Muscle of leg (tissue), 11 donors: ENCODE data around the gene INTS1. TPM values are rescaled to one million over a fixed set of nuclear protein-coding genes. Genes with fewer than 3 reads are reported as not detected.
"Not testable (repeated sequence)": the region's sequence is repeated elsewhere in the genome, so short reads cannot be mapped to it uniquely, and the experiment has no call there.

Source experiments
- DNase-seq: peaks from one replicate; pipeline ENCODE4 v3.0.0; 2013
- H3K27ac ChIP-seq: one replicate; pipeline ENCODE4 v1.5.1; 2013; ENCODE audit warnings: mild to moderate bottlenecking, low read length, control low read depth
- H3K27me3 ChIP-seq: one replicate; pipeline ENCODE4 v1.6.1; 2013; ENCODE audit warnings: low read length; ENCODE audit not compliant: control insufficient read depth, insufficient read depth
- H3K36me3 ChIP-seq: one replicate; pipeline ENCODE4 v1.6.1; 2013; ENCODE audit warnings: low read length; ENCODE audit not compliant: control insufficient read depth, insufficient read depth
- H3K4me1 ChIP-seq: one replicate; pipeline ENCODE4 v1.6.1; 2013; ENCODE audit warnings: low read length; ENCODE audit not compliant: control insufficient read depth, insufficient read depth
- H3K4me3 ChIP-seq: one replicate; pipeline ENCODE4 v1.5.1; 2013; ENCODE audit warnings: low read length, control low read depth
- H3K9me3 ChIP-seq: replicated peaks from 2 replicates; pipeline ENCODE4 v1.6.1; 2013; ENCODE audit warnings: low read depth, low read length; ENCODE audit not compliant: control insufficient read depth
- WGBS: methylation state at CpG from one replicate; pipeline ENCODE4 v1.1.5; 2013; ENCODE audit warnings: missing lambda C conversion rate; ENCODE audit not compliant: insufficient coverage; 5-methylcytosine and 5-hydroxymethylcytosine counted together
- polyA plus RNA-seq, 8 donors: library from polyadenylated mRNA; unstranded; fragments of 120-200 nt; gene quantifications; one replicate each; pipeline versions ENCODE4 v1.2.1 to v1.2.3, GENCODE V29; 2013; ENCODE audit warnings: inconsistent platforms in 1 of 8, low replicate concordance in 1 of 8; ENCODE audit not compliant: insufficient read length in 8 of 8, insufficient read depth in 1 of 8
- total RNA-seq: library from RNA; stranded (reverse); fragments of 120-200 nt; gene quantifications from one replicate; pipeline ENCODE4 v1.2.4, GENCODE V29; 2013

The INTS1 gene
- total and polyA plus RNA-seq, 9 donors, result 16.7 to 63.4 (median 49.9) TPM

DNA sequence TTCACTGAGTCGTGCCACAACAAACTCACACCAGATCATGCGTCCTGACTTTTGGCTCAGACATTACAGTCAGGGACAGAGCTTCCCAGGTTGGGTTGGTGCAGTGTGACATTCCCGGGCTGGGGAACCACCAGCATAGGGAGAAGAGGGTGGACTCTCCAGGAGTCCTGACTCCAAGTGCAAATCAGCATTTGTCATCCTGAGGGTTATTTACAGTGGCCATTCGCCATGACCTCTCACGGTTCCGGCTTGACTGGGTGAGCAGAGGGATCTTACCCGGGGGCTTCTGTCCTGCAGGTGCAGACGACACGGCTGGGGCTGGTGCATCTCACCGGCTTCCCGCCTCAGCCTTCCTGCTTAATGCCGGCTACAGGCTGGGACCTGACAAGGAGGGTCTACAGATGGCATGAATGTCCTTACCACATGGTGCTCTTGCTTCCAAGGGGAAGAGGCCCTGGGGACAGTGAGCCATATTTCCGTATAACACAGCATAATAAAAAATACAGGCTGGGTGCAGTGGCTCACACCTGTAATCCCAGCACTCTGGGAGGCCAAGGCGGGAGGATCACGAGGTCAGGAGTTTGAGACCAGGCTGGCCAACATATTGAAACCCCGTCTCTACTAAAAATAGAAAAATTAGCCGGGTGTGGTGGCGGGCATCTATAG, 12.5 kb upstream of the INTS1 start:
- Histone ChIP-seq H3K27me3 (peaks cover 3% of the 10 kb centered on the region), H3K36me3 (no peaks in the 10 kb centered on the region), H3K4me3 (no peak overlapping the region), H3K9me3 (no peaks in the 10 kb centered on the region), H3K27ac (no peak overlapping the region), H3K4me1 (peaks cover 19% of the 10 kb centered on the region)
- 60% methylated on average over 12 of the region's 18 CpGs for WGBS
- DNase-seq, result no peak

- whole genome bisulfite sequencing, result 72% methylated on average over 12 of the region's 17 CpGs
Measured at GRCh38 chr7:1515509-1515967, 11.3 kb upstream of the INTS1 start.

DNA sequence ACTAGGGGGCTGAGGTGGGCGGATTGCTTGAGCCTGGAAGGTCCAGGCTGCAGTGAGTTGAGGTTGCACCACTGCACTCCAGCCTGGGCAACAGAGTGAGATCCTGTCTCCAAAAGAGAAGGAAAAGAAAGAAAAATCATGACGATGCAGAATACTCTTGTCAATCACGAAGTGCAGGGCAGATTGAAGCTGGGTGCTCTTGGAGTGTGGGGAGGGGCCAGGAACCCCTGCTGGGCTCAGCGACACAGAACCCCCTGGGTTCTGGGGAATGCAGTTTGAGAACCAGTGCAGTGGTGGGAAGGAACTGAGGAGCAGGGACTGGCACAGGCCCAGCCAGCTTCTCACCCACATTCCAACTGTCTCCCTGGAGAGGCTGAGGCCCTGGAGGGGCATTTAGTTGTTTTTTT, 10.8 kb upstream of the INTS1 start:
- no peak overlapping the region for H3K27ac ChIP-seq
- WGBS, result 55% methylated on average over 3 of the region's 4 CpGs

More at GRCh38 chr7:1515509-1515967, 11.3 kb upstream of the INTS1 start:
- H3K27ac ChIP-seq, H3K36me3 ChIP-seq, DNase-seq, H3K4me3 ChIP-seq, H3K9me3 ChIP-seq, H3K27me3 ChIP-seq: not testable (repeated sequence)
- H3K4me1 ChIP-seq, result peaks cover 24% of the 10 kb centered on the region

GRCh38 chr7:1514407-1514806, 10.2 kb upstream of the INTS1 start:
- H3K27ac ChIP-seq, result peak overlapping the region; percentile 96
- no peak for DNase-seq
- no peaks in the 10 kb centered on the region for H3K9me3 ChIP-seq
- H3K36me3 ChIP-seq, result no peaks in the 10 kb centered on the region
- peaks cover 3% of the 10 kb centered on the region for H3K27me3 ChIP-seq
- no peak overlapping the region for H3K4me3 ChIP-seq
- 80% methylated on average over 12 of the region's 12 CpGs for WGBS
- peaks cover 24% of the 10 kb centered on the region for H3K4me1 ChIP-seq

More for the DNA sequence above, 10.8 kb upstream of the INTS1 start:
- no peak overlapping the region for H3K4me3 ChIP-seq
- no peak for DNase-seq
- H3K9me3 ChIP-seq, result no peaks in the 10 kb centered on the region
- peaks cover 24% of the 10 kb centered on the region for H3K4me1 ChIP-seq
- peaks cover 3% of the 10 kb centered on the region for H3K27me3 ChIP-seq
- no peaks in the 10 kb centered on the region for H3K36me3 ChIP-seq

DNA sequence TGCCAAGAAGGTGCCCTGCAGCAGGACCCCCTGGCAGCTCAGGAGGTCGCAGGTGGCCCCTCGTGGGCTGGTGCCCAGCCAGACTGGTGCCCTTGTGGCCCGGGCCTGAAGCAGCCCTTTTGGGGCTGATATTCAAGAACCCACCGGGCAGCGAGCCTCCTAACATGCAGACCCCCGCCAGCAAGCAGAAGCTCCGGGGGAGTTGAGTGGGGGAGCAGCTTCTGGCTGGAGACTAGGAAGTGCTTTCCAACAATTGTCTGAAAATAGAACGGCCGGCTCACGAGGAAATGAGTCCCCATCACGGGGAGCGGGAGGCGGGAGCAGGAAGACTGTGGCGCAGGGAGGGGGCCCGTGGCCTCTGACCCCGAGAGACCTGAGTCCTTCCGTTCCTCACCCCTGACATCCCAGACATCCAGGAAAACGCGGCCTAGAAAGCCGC, 9.5 kb upstream of the INTS1 start:
- DNase-seq, result peak; percentile 79
- 20% methylated on average over 8 of the region's 20 CpGs for WGBS
- Histone ChIP-seq H3K4me3 (no peak overlapping the region), H3K27ac (peak overlapping the region; percentile 96), H3K27me3 (no peaks in the 10 kb centered on the region), H3K4me1 (peaks cover 24% of the 10 kb centered on the region), H3K36me3 (no peaks in the 10 kb centered on the region), H3K9me3 (no peaks in the 10 kb centered on the region)

DNA sequence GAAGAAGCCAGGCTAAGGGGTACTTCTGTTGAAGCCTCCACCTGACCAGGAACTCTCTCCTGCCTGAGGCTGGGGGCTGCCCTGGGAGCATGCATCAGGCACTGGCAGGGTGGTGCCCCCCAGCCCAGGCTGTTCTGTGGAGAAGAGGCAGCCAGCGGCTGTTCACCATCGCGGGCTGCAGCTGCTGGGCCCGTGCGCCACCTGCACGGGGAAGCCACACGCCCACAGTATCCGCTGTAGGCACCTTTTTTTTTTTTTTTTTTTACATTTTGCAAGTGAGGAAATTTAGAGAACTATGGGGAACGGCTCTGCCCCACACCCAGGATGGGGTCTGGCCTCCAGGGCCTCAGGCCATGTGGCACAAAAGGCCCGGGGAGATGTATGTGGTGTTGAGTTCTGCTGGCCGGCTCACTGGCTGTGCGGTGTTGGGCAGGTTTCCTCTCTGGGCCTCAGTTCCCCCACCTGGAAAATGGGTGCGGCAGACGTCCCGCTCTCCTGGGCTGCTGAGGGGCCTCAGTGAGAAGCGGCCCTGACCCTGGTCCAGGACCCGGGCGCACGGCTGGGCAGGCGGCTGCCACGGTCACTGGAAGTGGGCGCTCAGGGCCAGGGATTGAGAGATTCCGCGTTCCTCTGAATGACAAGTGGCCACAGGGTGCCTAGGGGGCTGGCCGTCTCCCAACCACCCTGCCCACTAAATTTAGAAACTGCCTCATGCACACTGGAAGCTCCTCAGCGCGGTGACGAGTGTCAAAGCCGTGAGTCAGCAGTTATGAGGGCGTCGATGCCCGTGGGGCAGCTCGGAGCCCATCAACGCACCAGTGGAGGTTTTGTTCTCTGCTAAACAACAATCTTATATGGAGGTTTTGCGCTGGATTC, 8.8 kb upstream of the INTS1 start:
- no peaks in the 10 kb centered on the region for H3K27me3 ChIP-seq
- H3K4me3 ChIP-seq, result no peak overlapping the region
- peaks cover 24% of the 10 kb centered on the region for H3K4me1 ChIP-seq
- peak; percentile 86 for DNase-seq
- WGBS, result 67% methylated on average over 22 of the region's 35 CpGs
- peak overlapping the region; percentile 96 for H3K27ac ChIP-seq
- no peaks in the 10 kb centered on the region for H3K9me3 ChIP-seq
- no peaks in the 10 kb centered on the region for H3K36me3 ChIP-seq

GRCh38 chr7:1511444-1512422, 7.5 kb upstream of the INTS1 start:
- no peak overlapping the region for H3K27ac ChIP-seq
- WGBS, result 82% methylated on average over 25 of the region's 30 CpGs
- H3K4me1 ChIP-seq, result peaks cover 26% of the 10 kb centered on the region
- no peak overlapping the region for H3K4me3 ChIP-seq
- DNase-seq, result no peak
- no peaks in the 10 kb centered on the region for H3K27me3 ChIP-seq
- no peaks in the 10 kb centered on the region for H3K9me3 ChIP-seq
- H3K36me3 ChIP-seq, result no peaks in the 10 kb centered on the region

GRCh38 chr7:1510780-1511154, 6.6 kb upstream of the INTS1 start:
- Histone ChIP-seq H3K27ac (no peak overlapping the region), H3K36me3 (no peaks in the 10 kb centered on the region), H3K9me3 (no peaks in the 10 kb centered on the region), H3K4me1 (peaks cover 28% of the 10 kb centered on the region), H3K4me3 (no peak overlapping the region), H3K27me3 (no peaks in the 10 kb centered on the region)
- 70% methylated on average over 13 of the region's 16 CpGs for WGBS
- DNase-seq, result no peak

GRCh38 chr7:1509226-1509625, 5.0 kb upstream of the INTS1 start:
- Histone ChIP-seq H3K9me3 (no peaks in the 10 kb centered on the region), H3K27me3 (no peaks in the 10 kb centered on the region), H3K4me3 (no peak overlapping the region), H3K27ac (no peak overlapping the region), H3K36me3 (no peaks in the 10 kb centered on the region), H3K4me1 (peaks cover 26% of the 10 kb centered on the region)
- DNase-seq, result no peak
- 89% methylated on average over 13 of the region's 14 CpGs for WGBS
